HepG2 (cell line): ENCODE measurements around the gene POLR2H. TPM values are rescaled to one million over a fixed set of nuclear protein-coding genes. Genes with fewer than 3 reads are reported as not detected.

ENCODE experiments used
- ARHGAP35 ChIP-seq: sonication (generic); formaldehyde crosslinking; IDR thresholded peaks from 2 replicates; pipeline ENCODE4 v1.9.0; 2022; ENCODE audit warnings: mild to moderate bottlenecking, inconsistent platforms, moderate library complexity, missing genetic modification reagents, borderline replicate concordance
- BATF2 ChIP-seq: sonication (generic); formaldehyde crosslinking; IDR thresholded peaks from 2 replicates; pipeline ENCODE4 v1.8.0; 2022; ENCODE audit warnings: mild to moderate bottlenecking, missing genetic modification reagents, moderate library complexity
- BCL6 ChIP-seq: IDR thresholded peaks from 2 replicates; pipeline ENCODE4 v1.6.1; 2016; ENCODE audit warnings: missing genetic modification reagents, missing compliant biosample characterization
- E2F1 ChIP-seq: sonication (generic); formaldehyde crosslinking; IDR thresholded peaks from 2 replicates; pipeline ENCODE4 v1.5.0; 2020; ENCODE audit warnings: missing genetic modification reagents
- EHMT2 ChIP-seq: fragments of 200-600 bp; sonication (generic); IDR thresholded peaks from 2 replicates; pipeline ENCODE4 v1.7.0; 2017; ENCODE audit warnings: antibody characterized with exemption, low read depth, low read length, borderline replicate concordance
- HCFC1 ChIP-seq: fragments of 150-350 bp; IDR thresholded peaks from 2 replicates; pipeline ENCODE4 v1.6.1; 2014; ENCODE audit warnings: low read depth, low read length
- IRF2 ChIP-seq: IDR thresholded peaks from 2 replicates; pipeline ENCODE4 v1.6.1; 2018; ENCODE audit warnings: missing genetic modification reagents, missing compliant biosample characterization
- KLF12 ChIP-seq: sonication (generic); formaldehyde crosslinking; IDR thresholded peaks from 2 replicates; pipeline ENCODE4 v1.4.0; 2020; ENCODE audit warnings: missing genetic modification reagents, borderline replicate concordance
- MATR3 ChIP-seq: sonication (generic); formaldehyde crosslinking; IDR thresholded peaks from 2 replicates; pipeline ENCODE4 v1.4.0; 2020; ENCODE audit warnings: missing genetic modification reagents
- NONO ChIP-seq, 2 experiments: fragments of 450-650 bp in 1 of 2; sonication (generic) in 1 of 2; formaldehyde crosslinking in 1 of 2; IDR thresholded peaks in 1 of 2; conservative IDR thresholded peaks in 1 of 2; 2 replicates each; pipeline versions ENCODE4 v1.6.1 to v1.8.0; 2017 to 2022; ENCODE audit warnings: mild to moderate bottlenecking in 1 of 2, missing genetic modification reagents in 1 of 2, moderate library complexity in 1 of 2
- NR1H2 ChIP-seq: sonication (generic); formaldehyde crosslinking; IDR thresholded peaks from 2 replicates; pipeline ENCODE4 v1.8.1; 2022; ENCODE audit warnings: low read depth, missing genetic modification reagents, borderline replicate concordance
- PRPF4 ChIP-seq: fragments of 200-400 bp; formaldehyde crosslinking; IDR thresholded peaks from 2 replicates; pipeline ENCODE4 v1.6.1; 2016; ENCODE audit warnings: low read length, low read depth; ENCODE audit not compliant: poor library complexity, severe bottlenecking
- SMARCE1 ChIP-seq: fragments of 450-650 bp; IDR thresholded peaks from 2 replicates; pipeline ENCODE4 v1.6.1; 2017; ENCODE audit warnings: borderline replicate concordance
- THYN1 ChIP-seq: sonication (generic); formaldehyde crosslinking; IDR thresholded peaks from 2 replicates; pipeline ENCODE4 v1.8.1; 2023; ENCODE audit warnings: low read depth, mild to moderate bottlenecking, moderate library complexity, missing genetic modification reagents, borderline replicate concordance
- ZBTB20 ChIP-seq: sonication (generic); formaldehyde crosslinking; IDR thresholded peaks from 2 replicates; pipeline ENCODE4 v1.8.1; 2023; ENCODE audit warnings: missing genetic modification reagents, low read depth, mild to moderate bottlenecking, borderline replicate concordance
- ZBTB43 ChIP-seq: sonication (generic); formaldehyde crosslinking; conservative IDR thresholded peaks from 2 replicates; pipeline ENCODE4 v1.4.0; 2020; ENCODE audit warnings: missing genetic modification reagents
- ZBTB7A ChIP-seq: sonication (generic); formaldehyde crosslinking; IDR thresholded peaks from 2 replicates; pipeline ENCODE4 v1.8.0; 2022; ENCODE audit warnings: mild to moderate bottlenecking, missing genetic modification reagents
- ZFP36L1 ChIP-seq: sonication (generic); formaldehyde crosslinking; IDR thresholded peaks from 2 replicates; pipeline ENCODE4 v1.8.0; 2022; ENCODE audit warnings: mild to moderate bottlenecking, missing genetic modification reagents, moderate library complexity
- ZNF121 ChIP-seq: sonication (generic); formaldehyde crosslinking; IDR thresholded peaks from 2 replicates; pipeline ENCODE4 v1.5.0; 2020; ENCODE audit warnings: mild to moderate bottlenecking, missing genetic modification reagents
- ZNF337 ChIP-seq: sonication (generic); formaldehyde crosslinking; IDR thresholded peaks from 2 replicates; pipeline ENCODE4 v1.5.1; 2020; ENCODE audit warnings: missing genetic modification reagents, low read depth, mild to moderate bottlenecking, borderline replicate concordance
- ZNF468 ChIP-seq: sonication (generic); formaldehyde crosslinking; IDR thresholded peaks from 2 replicates; pipeline ENCODE4 v1.8.0; 2022; ENCODE audit warnings: mild to moderate bottlenecking, moderate library complexity, missing genetic modification reagents
- ZNF572 ChIP-seq: sonication (generic); formaldehyde crosslinking; IDR thresholded peaks from 2 replicates; pipeline ENCODE4 v1.5.1; 2020; ENCODE audit warnings: mild to moderate bottlenecking, missing genetic modification reagents
- ZNF691 ChIP-seq: sonication (generic); formaldehyde crosslinking; IDR thresholded peaks from 2 replicates; pipeline ENCODE4 v1.4.0; 2020; ENCODE audit warnings: missing genetic modification reagents, low read depth, mild to moderate bottlenecking, borderline replicate concordance
- ZNF768 ChIP-seq: sonication (generic); formaldehyde crosslinking; IDR thresholded peaks from 2 replicates; pipeline ENCODE4 v1.4.0; 2020; ENCODE audit warnings: missing genetic modification reagents
- polyA plus RNA-seq, 8 experiments: library from polyadenylated mRNA; depleted of rRNA in 3 of 8; stranded (reverse) in 7 of 8; unstranded in 1 of 8; fragments of >200 nt; fragmentation: Illumina TruSeq in 4 of 8; extraction: Trizol in 4 of 8; gene quantifications; 2 replicates each; pipeline versions ENCODE4 v1.2.1 to v1.2.3, GENCODE V29; 2011 to 2016; ENCODE audit warnings: low read depth in 4 of 8, missing spikeins in 1 of 8, mixed read lengths in 1 of 8; ENCODE audit not compliant: insufficient read depth in 1 of 8
- total RNA-seq, 5 experiments: library from RNA; depleted of rRNA; stranded (reverse); fragments of >200 nt; fragmentation: Illumina TruSeq; extraction: Trizol; gene quantifications; 2 replicates each; pipeline ENCODE4 v1.2.3, GENCODE V29; 2016; ENCODE audit warnings: low read depth in 1 of 5

POLR2H gene
- total and polyA plus RNA-seq, 2 of the 13 experiments (the other 11 are each of a cell fraction or from before 2014, with no cell fraction given) = 118 to 194 TPM

GRCh38 chr3:184417619-184418327, 56.3 kb downstream of the POLR2H start (continued):
- TF ChIP-seq E2F1 (CRISPR knock-in tag) (no peak), EHMT2 (no peak), ZBTB43 (no peak), ZNF572 (CRISPR knock-in tag) (no peak), ZNF691 (CRISPR knock-in tag) (0 out of 2 replicates have a peak, but pooled peaks have one; percentile 40), NONO (IDR thresholded peaks at IDR 0.05) (no peak), NONO (CRISPR knock-in tag; conservative IDR thresholded peaks at IDR 0.05) (no peak), SMARCE1 (no peak), NR1H2 (CRISPR knock-in tag) (no peak), ZBTB20 (CRISPR knock-in tag) (no peak), KLF12 (no peak), BCL6 (CRISPR knock-in tag) (no peak), ZNF468 (no peak), THYN1 (no peak), ARHGAP35 (CRISPR knock-in tag) (no peak), IRF2 (no peak), PRPF4 (no peak), MATR3 (CRISPR knock-in tag) (no peak), ZNF121 (CRISPR knock-in tag) (peak; percentile 45), ZBTB7A (CRISPR knock-in tag) (no peak), ZNF768 (CRISPR knock-in tag) (peak; percentile 49; the same call in 1 of the 2 replicates), HCFC1 (no peak), ZFP36L1 (no peak), BATF2 (CRISPR knock-in tag) (no peak), ZNF337 (no peak)
